Left ventricle myocardium inferior (tissue), 1 donor: ENCODE measurements around the gene ADAMTSL5. TPM values are rescaled to one million over a fixed set of nuclear protein-coding genes. Genes with fewer than 3 reads are reported as not detected.
A peak's percentile ranks its signal among the peaks of the same experiment; 100 is the strongest.

ENCODE experiments used
- DNase-seq: peaks from one replicate; pipeline ENCODE4 v3.0.0-alpha.2; 2020
- H3K27ac ChIP-seq: fragments of 200-600 bp; replicated peaks from 2 replicates; pipeline ENCODE4 v1.8.0; 2021
- H3K27me3 ChIP-seq: fragments of 200-600 bp; 2 replicates; pipeline ENCODE4 v1.8.0; 2021; ENCODE audit warnings: low read depth
- H3K36me3 ChIP-seq: fragments of 200-600 bp; 2 replicates; pipeline ENCODE4 v1.8.0; 2021
- H3K4me1 ChIP-seq: fragments of 200-600 bp; 2 replicates; pipeline ENCODE4 v1.8.0; 2021
- H3K4me3 ChIP-seq: fragments of 200-600 bp; 2 replicates; pipeline ENCODE4 v1.8.0; 2021; ENCODE audit warnings: mild to moderate bottlenecking, moderate library complexity
- H3K9me3 ChIP-seq: fragments of 200-600 bp; replicated peaks from 2 replicates; pipeline ENCODE4 v1.8.0; 2021
- CTCF ChIP-seq: fragments of 200-600 bp; IDR thresholded peaks from 2 replicates; pipeline ENCODE4 v1.8.0; 2021; ENCODE audit warnings: antibody characterized with exemption, mild to moderate bottlenecking, borderline replicate concordance
- intact Hi-C: fragments of 100-400 bp; cut with micrococcal nuclease; formaldehyde crosslinking; loops from one replicate; pipeline ENCODE4 v1.11.0; 2022
- total RNA-seq: library from RNA; stranded (reverse); fragmentation: NEBNext Ultra II Directional; extraction: Animal tissue kit (Norgen Biotek cat#: 25700); gene quantifications from one replicate; pipeline ENCODE4 v1.2.1, GENCODE V29; 2021
- donor health status: DM: no; HTN: yes; CAD: no; lungs with severe emphysema.

The ADAMTSL5 gene
- total RNA-seq, 1 donor from 2014 or later: 36.8 TPM

DNA sequence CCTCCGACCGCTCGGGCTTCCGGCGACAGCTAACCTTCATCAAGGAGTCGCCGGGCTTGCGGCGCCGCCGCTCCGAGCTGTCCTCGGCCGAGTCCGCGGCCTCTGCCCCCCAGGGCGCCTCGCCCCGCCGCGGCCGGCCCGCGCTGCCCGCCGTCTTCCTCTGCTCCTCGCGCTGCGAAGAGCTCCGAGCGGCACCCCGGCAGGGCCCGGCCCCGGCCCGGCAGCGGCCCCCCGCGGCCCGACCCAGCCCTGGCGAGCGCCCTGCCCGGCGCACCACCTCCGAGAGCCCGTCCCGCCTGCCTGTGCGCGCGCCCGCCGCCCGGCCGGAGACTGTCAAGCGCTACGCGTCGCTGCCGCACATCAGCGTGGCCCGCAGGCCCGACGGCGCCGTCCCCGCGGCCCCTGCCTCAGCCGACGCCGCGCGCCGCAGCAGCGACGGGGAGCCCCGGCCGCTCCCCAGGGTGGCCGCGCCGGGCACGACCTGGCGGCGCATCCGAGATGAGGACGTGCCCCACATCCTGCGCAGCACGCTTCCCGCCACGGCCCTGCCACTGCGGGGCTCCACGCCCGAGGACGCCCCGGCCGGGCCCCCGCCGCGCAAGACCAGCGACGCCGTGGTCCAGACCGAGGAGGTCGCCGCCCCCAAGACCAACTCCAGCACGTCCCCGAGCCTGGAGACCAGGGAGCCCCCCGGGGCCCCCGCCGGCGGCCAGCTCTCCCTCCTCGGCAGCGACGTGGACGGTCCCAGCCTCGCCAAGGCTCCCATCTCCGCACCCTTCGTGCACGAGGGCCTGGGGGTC lies 43.4 kb downstream of the ADAMTSL5 start:
- no peak for DNase-seq
- H3K9me3 ChIP-seq: no peaks in the 10 kb centered on the region
- peaks cover 82% of the 10 kb centered on the region for H3K4me1 ChIP-seq
- TF ChIP-seq CTCF: no peak
- H3K27me3 ChIP-seq: peaks cover 82% of the 10 kb centered on the region
- intact Hi-C loops: no loop called here
- H3K36me3 ChIP-seq: no peaks in the 10 kb centered on the region
- H3K4me3 ChIP-seq: peak overlapping the region; percentile 75
- peak overlapping the region; percentile 38 for H3K27ac ChIP-seq

DNA sequence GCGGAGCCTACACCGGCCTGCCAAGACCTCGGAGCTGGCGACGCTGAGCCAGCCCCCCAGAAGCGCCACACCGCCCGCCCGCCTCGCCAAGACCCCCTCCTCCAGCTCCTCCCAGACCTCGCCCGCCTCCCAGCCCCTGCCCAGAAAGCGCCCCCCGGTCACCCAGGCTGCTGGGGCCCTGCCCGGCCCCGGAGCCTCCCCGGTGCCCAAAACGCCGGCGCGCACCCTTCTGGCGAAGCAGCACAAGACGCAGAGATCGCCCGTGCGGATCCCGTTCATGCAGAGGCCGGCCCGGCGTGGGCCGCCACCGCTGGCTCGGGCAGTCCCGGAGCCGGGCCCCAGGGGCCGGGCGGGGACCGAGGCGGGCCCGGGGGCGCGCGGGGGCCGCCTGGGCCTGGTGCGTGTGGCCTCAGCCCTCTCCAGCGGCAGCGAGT lies 44.0 kb downstream of the ADAMTSL5 start:
- no peak for DNase-seq
- intact Hi-C loops: no loop called here

GRCh38 chr19:1468274-1468820 lies 44.5 kb downstream of the ADAMTSL5 start:
- no peak for DNase-seq
- Histone ChIP-seq H3K36me3 (no peaks in the 10 kb centered on the region), H3K4me1 (peaks cover 71% of the 10 kb centered on the region), H3K4me3 (peak overlapping the region; percentile 75), H3K27me3 (peaks cover 91% of the 10 kb centered on the region), H3K9me3 (no peaks in the 10 kb centered on the region), H3K27ac (no peak overlapping the region)
- intact Hi-C loops: no loop called here
- TF ChIP-seq CTCF: no peak

More for the DNA sequence above, 44.0 kb downstream of the ADAMTSL5 start:
- no peak for TF ChIP-seq CTCF
- Histone ChIP-seq H3K4me1 (peaks cover 76% of the 10 kb centered on the region), H3K36me3 (no peaks in the 10 kb centered on the region), H3K27ac (no peak overlapping the region), H3K4me3 (peak overlapping the region; percentile 75), H3K9me3 (no peaks in the 10 kb centered on the region), H3K27me3 (peaks cover 88% of the 10 kb centered on the region)

GRCh38 chr19:1467490-1468273 lies 45.1 kb downstream of the ADAMTSL5 start:
- Histone ChIP-seq H3K36me3 (no peaks in the 10 kb centered on the region), H3K9me3 (no peaks in the 10 kb centered on the region), H3K4me3 (peak overlapping the region; percentile 75), H3K27ac (no peak overlapping the region), H3K4me1 (peaks cover 70% of the 10 kb centered on the region), H3K27me3 (peaks cover 87% of the 10 kb centered on the region)
- no peak for TF ChIP-seq CTCF
- intact Hi-C loops: no loop called here
- no peak for DNase-seq

DNA sequence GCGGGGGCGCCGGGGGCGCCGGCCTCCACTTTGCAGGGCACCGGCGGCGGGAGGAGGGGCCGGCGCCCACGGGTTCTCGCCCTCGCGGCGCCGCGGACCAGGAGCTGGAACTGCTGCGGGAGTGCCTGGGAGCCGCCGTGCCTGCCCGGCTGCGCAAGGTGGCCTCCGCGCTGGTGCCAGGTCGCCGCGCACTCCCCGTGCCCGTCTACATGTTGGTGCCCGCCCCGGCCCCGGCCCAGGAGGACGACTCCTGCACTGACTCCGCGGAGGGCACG lies 45.7 kb downstream of the ADAMTSL5 start:
- Histone ChIP-seq H3K27ac (no peak overlapping the region), H3K9me3 (no peaks in the 10 kb centered on the region), H3K4me3 (peak overlapping the region; percentile 75), H3K4me1 (peaks cover 69% of the 10 kb centered on the region), H3K27me3 (peaks cover 82% of the 10 kb centered on the region), H3K36me3 (no peaks in the 10 kb centered on the region)
- DNase-seq: no peak
- intact Hi-C loops: no loop called here
- TF ChIP-seq CTCF: no peak
